Muscle of leg (tissue), 11 donors: ENCODE results near the gene XRCC2. TPM values are rescaled to one million over a fixed set of nuclear protein-coding genes. Genes with fewer than 3 reads are reported as not detected.
"Not testable (repeated sequence)": the region's sequence is repeated elsewhere in the genome, so short reads cannot be mapped to it uniquely, and the experiment has no call there.

Source experiments
- DNase-seq: peaks from one replicate; pipeline ENCODE4 v3.0.0; 2013
- H3K27ac ChIP-seq: one replicate; pipeline ENCODE4 v1.5.1; 2013; ENCODE audit warnings: mild to moderate bottlenecking, low read length, control low read depth
- H3K27me3 ChIP-seq: one replicate; pipeline ENCODE4 v1.6.1; 2013; ENCODE audit warnings: low read length; ENCODE audit not compliant: control insufficient read depth, insufficient read depth
- H3K36me3 ChIP-seq: one replicate; pipeline ENCODE4 v1.6.1; 2013; ENCODE audit warnings: low read length; ENCODE audit not compliant: control insufficient read depth, insufficient read depth
- H3K4me1 ChIP-seq: one replicate; pipeline ENCODE4 v1.6.1; 2013; ENCODE audit warnings: low read length; ENCODE audit not compliant: control insufficient read depth, insufficient read depth
- H3K4me3 ChIP-seq: one replicate; pipeline ENCODE4 v1.5.1; 2013; ENCODE audit warnings: low read length, control low read depth
- H3K9me3 ChIP-seq: replicated peaks from 2 replicates; pipeline ENCODE4 v1.6.1; 2013; ENCODE audit warnings: low read depth, low read length; ENCODE audit not compliant: control insufficient read depth
- WGBS: methylation state at CpG from one replicate; pipeline ENCODE4 v1.1.5; 2013; ENCODE audit warnings: missing lambda C conversion rate; ENCODE audit not compliant: insufficient coverage; 5-methylcytosine and 5-hydroxymethylcytosine counted together
- polyA plus RNA-seq, 8 donors: library from polyadenylated mRNA; unstranded; fragments of 120-200 nt; gene quantifications; one replicate each; pipeline versions ENCODE4 v1.2.1 to v1.2.3, GENCODE V29; 2013; ENCODE audit warnings: inconsistent platforms in 1 of 8, low replicate concordance in 1 of 8; ENCODE audit not compliant: insufficient read length in 8 of 8, insufficient read depth in 1 of 8
- total RNA-seq: library from RNA; stranded (reverse); fragments of 120-200 nt; gene quantifications from one replicate; pipeline ENCODE4 v1.2.4, GENCODE V29; 2013

Gene XRCC2
- total and polyA plus RNA-seq, 9 donors: 2.8 to 4.7 (median 3.5) TPM

- not testable (repeated sequence) for H3K36me3 ChIP-seq, H3K27ac ChIP-seq, DNase-seq, H3K4me1 ChIP-seq, H3K4me3 ChIP-seq, H3K27me3 ChIP-seq, H3K9me3 ChIP-seq
- no CpG with 5 or more reads among the region's 2 CpGs for WGBS
Measured at GRCh38 chr7:152692196-152692595, 16.3 kb upstream of the XRCC2 start.

GRCh38 chr7:152683297-152683696 is 7.4 kb upstream of the XRCC2 start:
- Histone ChIP-seq H3K36me3 (no peaks in the 10 kb centered on the region), H3K4me3 (no peak overlapping the region), H3K9me3 (no peaks in the 10 kb centered on the region), H3K27me3 (no peaks in the 10 kb centered on the region), H3K4me1 (no peaks in the 10 kb centered on the region), H3K27ac (no peak overlapping the region)
- no peak for DNase-seq
- no CpG with 5 or more reads among the region's 12 CpGs for WGBS

- Histone ChIP-seq H3K4me3 (no peak overlapping the region), H3K4me1 (peaks cover 11% of the 10 kb centered on the region), H3K9me3 (no peaks in the 10 kb centered on the region), H3K36me3 (no peaks in the 10 kb centered on the region), H3K27ac (no peak overlapping the region), H3K27me3 (no peaks in the 10 kb centered on the region)
- WGBS: 58% methylated on average over 3 of the region's 11 CpGs
- DNase-seq: no peak
Measured at GRCh38 chr7:152677808-152678670, 2.1 kb upstream of the XRCC2 start.

GRCh38 chr7:152674860-152675758 is 832 bp downstream of the XRCC2 start:
- H3K27ac ChIP-seq: no peak overlapping the region
- H3K9me3 ChIP-seq: no peaks in the 10 kb centered on the region
- no peaks in the 10 kb centered on the region for H3K36me3 ChIP-seq
- H3K4me3 ChIP-seq: peak overlapping the region; percentile 79
- DNase-seq: peak; percentile 7
- no peaks in the 10 kb centered on the region for H3K27me3 ChIP-seq
- 26% methylated on average over 6 of the region's 16 CpGs for WGBS
- peaks cover 11% of the 10 kb centered on the region for H3K4me1 ChIP-seq

GRCh38 chr7:152673897-152674296 is 2.0 kb downstream of the XRCC2 start:
- Histone ChIP-seq H3K36me3 (no peaks in the 10 kb centered on the region), H3K27ac (no peak overlapping the region), H3K27me3 (no peaks in the 10 kb centered on the region), H3K9me3 (no peaks in the 10 kb centered on the region), H3K4me1 (peaks cover 11% of the 10 kb centered on the region), H3K4me3 (no peak overlapping the region)
- no peak for DNase-seq
- WGBS: 100% methylated on average over 1 of the region's 2 CpGs

- Histone ChIP-seq H3K9me3 (no peaks in the 10 kb centered on the region), H3K4me3 (no peak overlapping the region), H3K36me3 (no peaks in the 10 kb centered on the region), H3K27ac (no peak overlapping the region), H3K4me1 (peaks cover 11% of the 10 kb centered on the region), H3K27me3 (no peaks in the 10 kb centered on the region)
- no peak for DNase-seq
- WGBS: no CpG with 5 or more reads among the region's 1 CpG
Measured at GRCh38 chr7:152672626-152673025, 3.3 kb downstream of the XRCC2 start.

- H3K27ac ChIP-seq: no peak overlapping the region
- H3K9me3 ChIP-seq: no peaks in the 10 kb centered on the region
- no peaks in the 10 kb centered on the region for H3K27me3 ChIP-seq
- peaks cover 3% of the 10 kb centered on the region for H3K4me1 ChIP-seq
- WGBS: no CpG with 5 or more reads among the region's 4 CpGs
- DNase-seq: no peak
- H3K36me3 ChIP-seq: no peaks in the 10 kb centered on the region
- H3K4me3 ChIP-seq: no peak overlapping the region
Measured at GRCh38 chr7:152669758-152670157, 6.2 kb downstream of the XRCC2 start.

- 89% methylated on average over 1 of the region's 1 CpG for WGBS
Measured at GRCh38 chr7:152668975-152669374, 7.0 kb downstream of the XRCC2 start.

GRCh38 chr7:152667958-152668357 is 8.0 kb downstream of the XRCC2 start:
- peaks cover 2% of the 10 kb centered on the region for H3K4me1 ChIP-seq
- no peaks in the 10 kb centered on the region for H3K36me3 ChIP-seq
- H3K4me3 ChIP-seq: no peak overlapping the region
- H3K27ac ChIP-seq: no peak overlapping the region
- WGBS: no CpG with 5 or more reads among the region's 5 CpGs
- no peaks in the 10 kb centered on the region for H3K9me3 ChIP-seq
- H3K27me3 ChIP-seq: no peaks in the 10 kb centered on the region
- no peak for DNase-seq

More at GRCh38 chr7:152668975-152669374, 7.0 kb downstream of the XRCC2 start:
- Histone ChIP-seq H3K9me3 (no peaks in the 10 kb centered on the region), H3K27ac (no peak overlapping the region), H3K4me1 (peaks cover 2% of the 10 kb centered on the region), H3K27me3 (no peaks in the 10 kb centered on the region), H3K4me3 (no peak overlapping the region), H3K36me3 (no peaks in the 10 kb centered on the region)
- no peak for DNase-seq

GRCh38 chr7:152666078-152666477 is 9.9 kb downstream of the XRCC2 start:
- Histone ChIP-seq H3K4me1 (peaks cover 2% of the 10 kb centered on the region), H3K27me3 (no peaks in the 10 kb centered on the region), H3K36me3 (no peaks in the 10 kb centered on the region), H3K27ac (no peak overlapping the region), H3K4me3 (no peak overlapping the region), H3K9me3 (no peaks in the 10 kb centered on the region)
- DNase-seq: no peak
- 89% methylated on average over 1 of the region's 1 CpG for WGBS
